Ovary (tissue), 3 donors: ENCODE measurements around the gene SDF4.

Source experiments
- CTCF ChIP-seq, 3 donors: fragments of 450-650 bp in 2 of 3; fragments of 200-600 bp in 1 of 3; IDR thresholded peaks; one replicate each; pipeline versions ENCODE4 v1.5.1 to v1.8.0; 2016 to 2022; ENCODE audit warnings: antibody characterized with exemption in 3 of 3, mild to moderate bottlenecking in 1 of 3
- EP300 ChIP-seq: sonication (generic); formaldehyde crosslinking; IDR thresholded peaks from one replicate; pipeline ENCODE4 v1.6.1; 2017; ENCODE audit warnings: antibody characterized with exemption
- POLR2A ChIP-seq: fragments of 450-650 bp; IDR thresholded peaks from one replicate; pipeline ENCODE4 v1.6.1; 2017; ENCODE audit warnings: antibody characterized with exemption, mild to moderate bottlenecking, moderate library complexity
- donor health status: DM: no; HTN: no; CAD: no.

GRCh38 chr1:1217621-1218523 lies 13.9 kb downstream of the SDF4 start:
- TF ChIP-seq CTCF (IDR thresholded peaks at IDR 0.05) (no peak), POLR2A (no peak), EP300 (no peak)
